GM18861 (cell line): Measurements from ENCODE around the gene ACTR5.
"Not testable (repeated sequence)": the region's sequence is repeated elsewhere in the genome, so short reads cannot be mapped to it uniquely, and the experiment has no call there.

Source experiments
- ATAC-seq: cut with Tn5 transposase; IDR thresholded peaks from one replicate; pipeline ENCODE4 v1.9.1; 2021; ENCODE audit not compliant: unreplicated experiment

ACTR5 gene

GRCh38 chr20:38764567-38765318 lies 16.5 kb downstream of the ACTR5 start:
- ATAC-seq = no peak

- ATAC-seq = no peak
These were observed 17.8 kb downstream of the ACTR5 start for GRCh38 chr20:38766071-38766470.

GRCh38 chr20:38769376-38770295 lies 21.4 kb downstream of the ACTR5 start:
- ATAC-seq = no peak

DNA sequence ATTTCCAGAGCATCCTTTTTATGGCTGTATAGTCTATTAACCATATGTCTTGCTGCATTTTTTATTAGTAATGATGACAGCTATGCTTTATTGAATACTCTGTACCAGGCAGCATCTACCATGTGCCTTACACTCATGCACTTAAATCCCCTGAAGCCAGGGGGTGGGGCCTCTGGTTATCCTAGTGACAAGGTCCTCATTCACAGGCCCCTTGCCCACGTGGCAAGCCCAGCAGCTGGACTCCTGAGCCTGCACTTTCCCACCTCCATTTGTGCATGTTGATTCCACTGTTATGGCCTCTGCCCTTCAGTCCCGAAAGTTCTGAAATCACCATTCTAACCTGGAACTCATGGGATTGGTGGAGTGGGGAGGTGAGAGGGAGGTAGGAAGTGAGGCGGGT lies 22.3 kb downstream of the ACTR5 start:
- no peak for ATAC-seq

- no peak for ATAC-seq
These were observed 22.7 kb downstream of the ACTR5 start for GRCh38 chr20:38770970-38771369.

- ATAC-seq = no peak
These were observed 23.4 kb downstream of the ACTR5 start for GRCh38 chr20:38771621-38772020.

DNA sequence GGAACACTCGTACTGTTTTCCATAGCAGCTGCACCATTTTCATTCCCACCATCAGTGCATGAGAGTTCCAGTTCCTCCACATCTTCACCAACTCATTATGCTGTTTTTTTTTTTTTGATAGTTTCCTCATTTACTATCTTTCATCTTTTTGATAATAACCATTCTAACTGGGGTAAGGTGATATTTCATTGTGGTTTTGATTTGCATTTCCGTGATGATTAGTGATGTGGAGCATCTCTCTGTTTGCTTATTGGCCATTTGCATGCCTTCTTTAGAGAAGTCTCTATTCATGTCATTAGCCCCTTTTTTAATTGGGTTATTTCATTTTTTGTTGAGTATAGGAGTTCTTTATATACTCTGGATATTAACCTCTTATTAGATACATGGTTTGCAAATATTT lies 25.9 kb downstream of the ACTR5 start:
- no peak for ATAC-seq

- no peak for ATAC-seq
These were observed 28.1 kb downstream of the ACTR5 start for GRCh38 chr20:38776363-38776762.

DNA sequence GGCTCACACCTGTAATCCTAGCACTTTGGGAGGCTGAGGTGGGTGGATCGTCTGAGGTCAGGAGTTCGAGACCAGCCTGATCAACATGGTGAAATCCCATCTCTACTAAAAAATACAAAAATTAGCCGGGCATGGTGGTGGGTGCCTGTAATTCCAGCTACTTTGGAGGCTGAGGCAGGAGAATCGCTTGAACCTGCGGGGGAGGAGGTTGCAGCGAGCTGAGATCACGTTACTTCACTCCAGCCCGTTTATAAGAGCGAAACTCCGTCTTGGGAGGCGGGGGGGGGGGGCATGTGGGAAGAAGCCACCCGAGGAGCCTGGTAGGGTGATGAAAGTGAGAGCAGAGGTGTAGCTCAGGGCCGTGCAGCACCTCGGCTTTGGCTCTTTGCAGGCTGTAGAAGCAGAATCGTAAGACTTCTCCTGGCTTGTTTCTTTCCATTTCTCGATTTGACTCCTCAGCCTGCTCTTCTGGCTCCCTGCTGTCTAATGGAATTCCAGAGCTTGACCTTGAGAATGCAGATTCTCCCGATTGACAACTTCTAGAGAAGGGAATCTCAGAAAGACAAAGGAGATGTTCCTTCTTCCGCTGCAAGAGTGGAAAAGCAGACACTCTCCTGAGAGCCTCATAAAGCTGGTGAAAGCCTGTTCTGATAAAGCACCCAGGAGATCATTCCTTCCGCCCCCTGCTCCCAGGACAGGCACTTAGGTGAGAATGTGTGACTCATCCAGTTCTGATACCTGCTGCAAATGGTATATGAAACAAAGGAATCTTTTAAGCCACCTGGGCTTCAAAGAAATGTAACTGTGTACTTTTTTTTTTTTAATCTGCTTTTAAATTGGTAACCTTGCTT lies 31.2 kb downstream of the ACTR5 start:
- ATAC-seq = no peak

- ATAC-seq = no peak
These were observed 34.0 kb downstream of the ACTR5 start for GRCh38 chr20:38782275-38782674.

DNA sequence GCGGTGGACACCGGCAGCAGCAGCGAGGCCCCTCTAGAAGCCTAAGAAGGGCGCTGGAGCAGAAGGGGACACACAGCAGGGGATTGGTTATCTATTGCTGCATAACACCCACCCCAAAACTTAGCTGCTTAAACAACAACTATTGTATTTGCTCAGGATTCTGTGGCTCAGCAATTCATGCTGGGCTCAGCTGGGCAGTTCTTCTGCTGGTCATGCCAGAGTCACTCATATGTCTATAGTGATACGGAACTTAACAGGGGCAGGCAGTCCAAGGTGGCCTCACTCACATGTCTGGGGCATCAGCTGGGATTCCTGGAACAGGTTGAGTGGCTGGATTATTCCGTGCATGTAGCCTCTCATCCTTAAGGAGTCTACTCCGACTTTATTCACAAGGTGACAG lies 39.6 kb downstream of the ACTR5 start:
- no peak for ATAC-seq

GRCh38 chr20:38789503-38790199 lies 41.4 kb downstream of the ACTR5 start:
- ATAC-seq = no peak

GRCh38 chr20:38790200-38791053 lies 42.2 kb downstream of the ACTR5 start:
- no peak for ATAC-seq

DNA sequence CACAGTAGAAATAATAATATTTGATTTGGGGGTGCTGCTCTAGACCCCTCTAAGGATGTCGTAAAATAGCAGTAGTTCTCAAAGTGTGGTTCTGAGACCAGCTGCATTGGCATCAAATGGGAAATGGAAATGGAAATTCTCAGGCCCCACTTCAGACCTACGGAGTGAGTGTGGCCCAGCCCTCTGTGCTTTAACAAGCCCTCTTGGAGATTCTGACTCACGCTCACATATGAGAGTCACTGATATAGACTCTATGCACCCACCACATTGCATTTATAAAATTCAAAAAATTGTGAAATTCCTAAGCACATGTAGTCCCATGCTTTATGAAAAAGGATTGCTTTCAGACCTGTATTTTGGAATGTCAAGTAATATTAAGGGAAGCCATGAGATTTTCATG lies 43.0 kb downstream of the ACTR5 start:
- ATAC-seq = no peak

DNA sequence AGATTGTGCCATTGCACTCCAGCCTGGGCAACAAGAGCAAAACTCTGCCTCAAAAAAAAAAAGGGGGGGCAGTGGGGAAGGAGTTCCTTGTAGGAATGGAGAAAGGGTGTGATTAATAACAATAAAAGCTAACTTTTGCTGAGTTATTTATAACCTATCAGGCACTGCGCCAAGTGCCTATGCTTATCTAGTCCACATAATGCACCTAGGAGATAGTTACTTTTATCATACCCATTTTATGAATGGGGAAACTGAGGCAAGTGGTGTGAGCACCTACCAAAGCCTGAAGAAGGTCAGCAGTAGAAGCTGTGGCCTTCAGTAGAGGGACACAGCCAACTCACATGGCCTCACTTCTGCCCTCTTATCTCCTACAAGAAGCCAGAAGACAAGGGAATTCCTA lies 43.7 kb downstream of the ACTR5 start:
- ATAC-seq = no peak

- ATAC-seq = not testable (repeated sequence)
These were observed 45.8 kb downstream of the ACTR5 start for GRCh38 chr20:38794057-38794456.

- no peak for ATAC-seq
These were observed 50.0 kb downstream of the ACTR5 start for GRCh38 chr20:38798266-38798665.

- ATAC-seq = no peak
These were observed 50.9 kb downstream of the ACTR5 start for GRCh38 chr20:38799203-38799602.

DNA sequence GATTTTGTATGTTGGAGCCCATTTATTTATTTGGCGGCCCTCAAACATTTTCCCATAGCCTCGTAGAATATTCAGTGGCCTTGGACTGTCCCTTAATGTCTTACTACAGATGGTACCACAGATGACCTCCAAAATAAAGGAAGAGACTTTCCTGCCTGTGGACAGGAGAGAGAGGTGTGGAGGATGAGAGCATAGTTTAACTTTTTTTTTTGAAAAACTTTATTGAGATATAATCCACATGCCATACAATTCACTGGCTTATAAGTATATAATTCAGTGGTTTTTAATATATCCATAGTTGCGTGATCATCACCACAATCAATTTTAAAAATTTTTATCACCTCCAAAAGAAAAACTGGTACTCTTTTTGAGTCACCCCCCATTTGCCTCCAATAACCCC lies 52.6 kb downstream of the ACTR5 start:
- ATAC-seq = no peak

GRCh38 chr20:38804221-38804620 lies 56.0 kb downstream of the ACTR5 start:
- ATAC-seq = no peak
